ENCODE measurements around the gene KLHL14.

DNA sequence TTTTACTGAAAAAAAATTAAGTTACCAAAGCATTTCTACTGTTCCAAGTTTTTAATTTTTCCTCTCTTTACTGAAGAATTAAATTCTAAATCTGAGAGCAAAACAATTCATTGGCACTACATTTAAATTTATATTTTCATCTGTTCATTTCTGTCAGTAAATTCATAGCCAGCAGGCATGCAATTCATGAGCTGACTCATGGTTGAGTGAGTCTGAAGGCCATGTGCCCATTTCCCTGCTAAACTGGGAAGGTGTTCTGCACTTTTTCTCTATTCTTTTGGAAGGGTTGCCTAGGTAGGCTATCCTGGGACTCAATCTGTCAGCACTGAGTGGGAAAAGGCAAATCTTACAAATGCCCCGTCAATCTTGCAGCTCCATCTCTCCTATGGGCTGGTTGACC lies 88.7 kb downstream of the KLHL14 start:
- TF ChIP-seq POLR2A (IDR thresholded peaks at IDR 0.05), result no peak
- TF ChIP-seq, protein P1, sequence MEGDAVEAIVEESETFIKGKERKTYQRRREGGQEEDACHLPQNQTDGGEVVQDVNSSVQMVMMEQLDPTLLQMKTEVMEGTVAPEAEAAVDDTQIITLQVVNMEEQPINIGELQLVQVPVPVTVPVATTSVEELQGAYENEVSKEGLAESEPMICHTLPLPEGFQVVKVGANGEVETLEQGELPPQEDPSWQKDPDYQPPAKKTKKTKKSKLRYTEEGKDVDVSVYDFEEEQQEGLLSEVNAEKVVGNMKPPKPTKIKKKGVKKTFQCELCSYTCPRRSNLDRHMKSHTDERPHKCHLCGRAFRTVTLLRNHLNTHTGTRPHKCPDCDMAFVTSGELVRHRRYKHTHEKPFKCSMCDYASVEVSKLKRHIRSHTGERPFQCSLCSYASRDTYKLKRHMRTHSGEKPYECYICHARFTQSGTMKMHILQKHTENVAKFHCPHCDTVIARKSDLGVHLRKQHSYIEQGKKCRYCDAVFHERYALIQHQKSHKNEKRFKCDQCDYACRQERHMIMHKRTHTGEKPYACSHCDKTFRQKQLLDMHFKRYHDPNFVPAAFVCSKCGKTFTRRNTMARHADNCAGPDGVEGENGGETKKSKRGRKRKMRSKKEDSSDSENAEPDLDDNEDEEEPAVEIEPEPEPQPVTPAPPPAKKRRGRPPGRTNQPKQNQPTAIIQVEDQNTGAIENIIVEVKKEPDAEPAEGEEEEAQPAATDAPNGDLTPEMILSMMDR (IDR thresholded peaks at IDR 0.05), result no peak

All from ovary (tissue), 3 donors.